GM12801 (cell line): ENCODE measurements around the gene NCKAP1.

Experiments used
- TF ChIP-seq, protein P1 (sequence below): IDR thresholded peaks from one replicate; pipeline ENCODE4 v1.5.1; 2011; ENCODE audit warnings: control low read depth; ENCODE audit not compliant: insufficient read length; ENCODE audit errors: extremely low read depth

The NCKAP1 gene

DNA sequence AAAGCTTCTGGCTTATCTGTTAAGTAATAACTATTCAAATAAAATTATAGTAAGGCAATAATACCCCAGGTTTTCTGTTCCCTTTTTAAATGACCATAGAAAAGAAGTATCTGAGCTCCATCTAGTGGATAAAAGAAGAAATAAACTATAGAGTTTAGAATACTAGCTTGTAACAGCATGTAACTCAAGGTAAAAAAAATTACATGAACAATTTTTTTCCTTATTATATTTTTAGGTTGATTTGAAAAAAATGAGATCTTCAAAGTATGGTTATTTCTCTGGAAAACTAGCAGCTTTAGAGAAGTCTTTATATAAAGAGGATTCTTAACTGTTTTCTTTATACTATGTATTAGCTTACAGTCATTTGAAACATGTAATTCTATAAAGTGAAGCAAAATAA lies 58.1 kb downstream of the NCKAP1 start:
- TF ChIP-seq, protein P1, sequence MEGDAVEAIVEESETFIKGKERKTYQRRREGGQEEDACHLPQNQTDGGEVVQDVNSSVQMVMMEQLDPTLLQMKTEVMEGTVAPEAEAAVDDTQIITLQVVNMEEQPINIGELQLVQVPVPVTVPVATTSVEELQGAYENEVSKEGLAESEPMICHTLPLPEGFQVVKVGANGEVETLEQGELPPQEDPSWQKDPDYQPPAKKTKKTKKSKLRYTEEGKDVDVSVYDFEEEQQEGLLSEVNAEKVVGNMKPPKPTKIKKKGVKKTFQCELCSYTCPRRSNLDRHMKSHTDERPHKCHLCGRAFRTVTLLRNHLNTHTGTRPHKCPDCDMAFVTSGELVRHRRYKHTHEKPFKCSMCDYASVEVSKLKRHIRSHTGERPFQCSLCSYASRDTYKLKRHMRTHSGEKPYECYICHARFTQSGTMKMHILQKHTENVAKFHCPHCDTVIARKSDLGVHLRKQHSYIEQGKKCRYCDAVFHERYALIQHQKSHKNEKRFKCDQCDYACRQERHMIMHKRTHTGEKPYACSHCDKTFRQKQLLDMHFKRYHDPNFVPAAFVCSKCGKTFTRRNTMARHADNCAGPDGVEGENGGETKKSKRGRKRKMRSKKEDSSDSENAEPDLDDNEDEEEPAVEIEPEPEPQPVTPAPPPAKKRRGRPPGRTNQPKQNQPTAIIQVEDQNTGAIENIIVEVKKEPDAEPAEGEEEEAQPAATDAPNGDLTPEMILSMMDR: no peak

GRCh38 chr2:182977463-182977862 lies 60.8 kb downstream of the NCKAP1 start:
- TF ChIP-seq, protein P1: no peak

DNA sequence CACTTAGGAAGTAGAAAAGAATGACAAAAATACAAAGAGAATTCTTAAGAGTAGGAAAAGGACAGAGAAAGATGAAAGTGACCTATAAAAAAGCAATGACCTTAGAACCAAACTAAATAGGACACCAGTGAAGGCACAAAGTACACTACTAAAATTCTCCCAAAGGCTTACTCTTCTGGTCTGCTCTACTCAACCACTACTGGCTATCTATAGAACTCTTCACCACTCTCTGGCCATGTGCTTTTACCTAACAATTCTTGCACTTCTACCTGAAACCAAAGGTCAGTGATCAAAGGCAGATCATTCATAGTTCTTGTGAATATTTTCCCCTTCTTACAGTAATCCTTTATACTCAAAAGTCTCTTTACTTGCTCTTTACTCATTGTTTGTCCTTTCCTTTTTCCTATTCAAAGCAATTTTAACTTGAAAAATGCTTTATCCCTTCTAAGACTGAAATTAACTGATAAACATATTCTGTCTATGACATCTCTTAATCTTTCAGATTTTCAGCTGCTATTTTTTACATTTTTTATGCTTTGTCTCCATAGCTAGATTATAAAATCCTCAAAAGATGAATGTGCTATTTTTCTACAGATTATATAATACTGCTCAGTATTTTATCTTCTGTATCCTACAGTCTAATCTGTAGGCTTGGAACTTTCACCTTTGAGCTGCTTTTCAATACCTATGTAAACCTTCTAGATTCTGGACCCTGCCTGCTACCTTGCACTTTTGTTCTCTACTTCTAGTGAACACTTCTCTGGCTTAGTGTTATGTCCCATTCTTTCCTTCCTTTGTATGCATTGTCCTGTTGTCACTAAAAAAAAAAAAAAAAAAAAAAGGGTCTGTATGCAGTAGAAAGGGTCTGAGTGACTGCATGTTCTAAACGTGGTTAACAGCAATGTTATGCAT lies 64.6 kb downstream of the NCKAP1 start:
- TF ChIP-seq, protein P1: no peak

DNA sequence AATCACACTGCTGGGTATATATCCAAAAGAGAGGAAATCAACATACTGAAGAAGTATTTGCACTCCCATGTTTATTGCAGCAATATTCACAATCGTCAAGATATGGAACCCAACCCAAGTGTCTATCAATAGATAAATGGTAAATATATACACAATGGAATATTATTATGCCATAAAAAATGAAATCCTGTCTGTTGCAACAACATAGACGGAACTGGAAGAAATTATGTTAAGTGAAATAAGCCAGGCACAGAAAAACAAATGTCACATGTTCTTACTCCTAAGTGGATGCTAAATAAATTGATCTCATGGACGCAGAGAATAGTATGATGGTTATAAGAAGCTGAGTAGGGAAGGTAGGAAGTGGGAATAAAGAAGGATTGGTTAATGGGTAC lies 65.7 kb downstream of the NCKAP1 start:
- TF ChIP-seq, protein P1: no peak

- TF ChIP-seq, protein P1: no peak
These were observed 66.3 kb downstream of the NCKAP1 start for GRCh38 chr2:182971820-182972547.

DNA sequence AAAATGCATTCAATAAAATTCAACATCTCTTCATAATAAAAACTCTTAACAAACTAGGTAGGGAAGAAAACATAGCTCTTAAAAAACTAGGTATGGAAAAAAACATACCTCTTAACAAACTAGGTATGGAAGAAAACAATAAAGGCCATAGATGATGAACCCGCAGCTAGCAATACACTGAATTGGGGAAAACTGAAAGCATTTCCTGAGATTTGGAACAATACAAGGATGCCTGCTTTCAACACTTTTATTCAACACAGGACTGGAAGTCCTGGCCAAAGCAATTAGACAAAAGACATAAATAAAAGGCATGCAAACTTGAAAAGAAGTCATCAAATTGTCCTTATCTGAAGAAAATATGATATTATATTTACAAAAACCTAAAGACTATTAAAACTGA lies 67.8 kb downstream of the NCKAP1 start:
- TF ChIP-seq, protein P1: no peak

- TF ChIP-seq, protein P1: no peak
These were observed 69.8 kb downstream of the NCKAP1 start for GRCh38 chr2:182968493-182968892.
